A673 (cell line): ENCODE results near the gene SRPK1. TPM values are rescaled to one million over a fixed set of nuclear protein-coding genes. Genes with fewer than 3 reads are reported as not detected.

Source experiments
- BruUV-seq: library from RNA; stranded (reverse); fragments of 400-500 nt; replicated peaks from 2 replicates; lab custom pipeline; 2021; lab: Mats Ljungman, UMichigan
- CTCF ChIA-PET: fragments of 300-600 bp; sonication (Branson Sonifier 250); formaldehyde crosslinking; loops from one replicate; lab custom pipeline; 2022; ENCODE audit warnings: antibody characterized with exemption; lab: Charles Lee
- POLR2A ChIA-PET: fragments of 300-600 bp; sonication (Branson Sonifier 250); formaldehyde crosslinking; loops from one replicate; lab custom pipeline; 2022; ENCODE audit warnings: antibody characterized with exemption; ENCODE audit not compliant: low non-redundant PET; lab: Charles Lee
- DNase-seq: peaks from one replicate; pipeline ENCODE4 v3.0.0-alpha.2; 2015; ENCODE audit warnings: low spot score
- H3K27ac ChIP-seq: fragments of 200-600 bp; sonication (generic); 2 replicates; pipeline ENCODE4 v1.5.1; 2016; ENCODE audit warnings: mixed run types, low read depth, mild to moderate bottlenecking, mixed read lengths, antibody characterized with exemption, low read length; ENCODE audit not compliant: poor library complexity, severe bottlenecking
- H3K27me3 ChIP-seq: fragments of 200-600 bp; sonication (generic); replicated peaks from 2 replicates; pipeline ENCODE4 v1.6.1; 2017; ENCODE audit warnings: mixed run types, low read depth, mild to moderate bottlenecking, mixed read lengths, antibody characterized with exemption, low read length; ENCODE audit not compliant: insufficient read depth, poor library complexity
- H3K36me3 ChIP-seq: fragments of 200-600 bp; sonication (generic); 2 replicates; pipeline ENCODE4 v1.6.1; 2016; ENCODE audit warnings: mixed run types, mild to moderate bottlenecking, mixed read lengths, antibody characterized with exemption, low read length; ENCODE audit not compliant: insufficient read depth, poor library complexity, severe bottlenecking
- H3K4me1 ChIP-seq: fragments of 200-600 bp; sonication (generic); 2 replicates; pipeline ENCODE4 v1.6.1; 2017; ENCODE audit warnings: mixed run types, mild to moderate bottlenecking, mixed read lengths, antibody characterized with exemption, low read length; ENCODE audit not compliant: insufficient read depth, poor library complexity, severe bottlenecking
- H3K4me3 ChIP-seq: fragments of 200-600 bp; sonication (generic); 2 replicates; pipeline ENCODE4 v1.5.1; 2016; ENCODE audit warnings: low read depth, mixed run types, mild to moderate bottlenecking, mixed read lengths, low read length; ENCODE audit not compliant: poor library complexity, severe bottlenecking
- H3K9me3 ChIP-seq: fragments of 200-600 bp; sonication (generic); 2 replicates; pipeline ENCODE4 v1.6.1; 2016; ENCODE audit warnings: mixed run types, low read depth, mild to moderate bottlenecking, mixed read lengths, antibody characterized with exemption, low read length; ENCODE audit not compliant: poor library complexity, severe bottlenecking
- EZH2 ChIP-seq: fragments of 200-600 bp; sonication (generic); IDR thresholded peaks from 2 replicates; pipeline ENCODE4 v1.6.1; 2017; ENCODE audit warnings: borderline replicate concordance, low read depth, mild to moderate bottlenecking, mixed read lengths, antibody characterized with exemption, low read length; ENCODE audit not compliant: poor library complexity, severe bottlenecking
- intact Hi-C: fragments of 100-400 bp; cut with micrococcal nuclease; formaldehyde crosslinking; loops from one replicate; pipeline ENCODE4 v1.10.0; 2022; ENCODE audit not compliant: unreplicated experiment
- total RNA-seq: library from RNA; stranded (reverse); gene quantifications from 2 replicates; pipeline ENCODE4 v1.2.3, GENCODE V29; 2021
- TF ChIP-seq, protein P1 (sequence below): fragments of 300-800, 200-600 bp; sonication (generic); conservative IDR thresholded peaks from 2 replicates; pipeline ENCODE4 v1.5.1; 2017; ENCODE audit warnings: low read depth, mild to moderate bottlenecking, antibody characterized with exemption, low read length, moderate library complexity, mixed read lengths

Gene SRPK1
- total RNA-seq, 1 experiment from 2014 or later, result 104 TPM

DNA sequence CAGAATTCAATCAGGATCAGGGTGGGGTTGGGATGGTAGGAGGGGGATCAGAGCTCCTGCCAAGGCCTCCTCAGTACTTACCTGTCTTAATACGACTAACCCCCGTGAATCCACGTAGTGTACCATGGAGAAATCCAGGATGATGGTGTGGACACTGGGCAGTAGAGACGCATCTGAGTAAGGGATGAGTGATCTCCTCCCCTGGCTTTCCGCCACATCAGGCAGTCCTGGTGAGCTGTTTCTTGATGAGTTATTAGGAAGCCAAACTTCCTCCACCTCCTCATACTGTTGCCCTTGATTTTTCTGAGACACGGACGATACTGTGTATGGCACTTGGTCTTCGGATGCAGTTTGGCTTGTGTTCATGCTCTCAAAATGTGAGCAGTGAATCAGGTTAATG, 34.2 kb upstream of the SRPK1 start:
- H3K27me3 ChIP-seq, result peaks cover 4% of the 10 kb centered on the region
- no peak for DNase-seq
- no TSS peak for BruUV-seq
- POLR2A ChIA-PET, result no interaction called here
- H3K9me3 ChIP-seq, result no peaks in the 10 kb centered on the region
- intact Hi-C loops, result no loop called here
- H3K4me3 ChIP-seq, result no peak overlapping the region
- TF ChIP-seq EZH2, result no peak
- TF ChIP-seq, protein P1, sequence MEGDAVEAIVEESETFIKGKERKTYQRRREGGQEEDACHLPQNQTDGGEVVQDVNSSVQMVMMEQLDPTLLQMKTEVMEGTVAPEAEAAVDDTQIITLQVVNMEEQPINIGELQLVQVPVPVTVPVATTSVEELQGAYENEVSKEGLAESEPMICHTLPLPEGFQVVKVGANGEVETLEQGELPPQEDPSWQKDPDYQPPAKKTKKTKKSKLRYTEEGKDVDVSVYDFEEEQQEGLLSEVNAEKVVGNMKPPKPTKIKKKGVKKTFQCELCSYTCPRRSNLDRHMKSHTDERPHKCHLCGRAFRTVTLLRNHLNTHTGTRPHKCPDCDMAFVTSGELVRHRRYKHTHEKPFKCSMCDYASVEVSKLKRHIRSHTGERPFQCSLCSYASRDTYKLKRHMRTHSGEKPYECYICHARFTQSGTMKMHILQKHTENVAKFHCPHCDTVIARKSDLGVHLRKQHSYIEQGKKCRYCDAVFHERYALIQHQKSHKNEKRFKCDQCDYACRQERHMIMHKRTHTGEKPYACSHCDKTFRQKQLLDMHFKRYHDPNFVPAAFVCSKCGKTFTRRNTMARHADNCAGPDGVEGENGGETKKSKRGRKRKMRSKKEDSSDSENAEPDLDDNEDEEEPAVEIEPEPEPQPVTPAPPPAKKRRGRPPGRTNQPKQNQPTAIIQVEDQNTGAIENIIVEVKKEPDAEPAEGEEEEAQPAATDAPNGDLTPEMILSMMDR, result no peak
- CTCF ChIA-PET, result no interaction called here
- no peaks in the 10 kb centered on the region for H3K36me3 ChIP-seq
- H3K4me1 ChIP-seq, result no peaks in the 10 kb centered on the region
- no peak overlapping the region for H3K27ac ChIP-seq

DNA sequence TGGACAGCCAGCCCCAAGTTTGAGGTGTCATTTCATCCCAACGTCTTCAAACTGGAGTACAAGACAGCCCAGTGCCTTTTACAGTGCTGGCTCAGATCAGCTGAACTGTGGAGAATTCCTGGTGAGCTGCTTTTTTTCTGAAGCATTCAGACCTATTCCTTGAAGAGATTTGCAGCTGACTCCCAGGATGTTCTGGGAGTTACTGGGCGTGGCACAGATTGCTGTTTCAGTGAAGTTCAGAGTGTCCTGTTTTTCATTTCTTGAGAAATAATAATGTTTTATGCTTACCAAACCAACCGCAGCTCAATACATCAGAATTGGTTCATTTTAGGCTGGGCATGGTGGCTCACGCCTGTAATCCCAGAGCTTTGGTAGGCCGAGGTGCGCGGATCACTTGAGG, 33.4 kb upstream of the SRPK1 start:
- no peaks in the 10 kb centered on the region for H3K9me3 ChIP-seq
- no peak overlapping the region for H3K27ac ChIP-seq
- H3K36me3 ChIP-seq, result no peaks in the 10 kb centered on the region
- intact Hi-C loops, result no loop called here
- POLR2A ChIA-PET, result no interaction called here
- no peak for DNase-seq
- H3K4me1 ChIP-seq, result no peaks in the 10 kb centered on the region
- no TSS peak for BruUV-seq
- no peak overlapping the region for H3K4me3 ChIP-seq
- TF ChIP-seq, protein P1, result no peak
- no peak for TF ChIP-seq EZH2
- H3K27me3 ChIP-seq, result peaks cover 4% of the 10 kb centered on the region
- CTCF ChIA-PET, result no interaction called here

DNA sequence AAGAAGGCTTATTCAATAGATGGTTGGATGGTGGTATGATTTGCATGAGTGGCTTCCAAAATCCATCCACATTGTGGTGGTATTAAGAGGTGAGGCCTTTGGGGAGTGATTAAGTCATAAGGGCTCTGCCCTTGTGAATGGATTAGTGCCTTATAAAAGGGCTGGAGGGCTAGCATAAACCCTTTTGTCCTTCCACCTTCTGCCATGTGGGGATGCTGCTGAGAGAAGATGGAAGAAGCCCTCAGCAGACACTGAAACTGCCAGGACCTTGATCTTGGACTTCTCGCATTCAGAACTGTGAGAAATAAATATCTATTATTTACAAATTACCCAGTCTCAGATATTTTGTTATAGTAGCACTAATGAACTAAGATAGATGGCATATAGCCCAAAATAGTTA, 27.8 kb upstream of the SRPK1 start:
- Histone ChIP-seq H3K36me3 (no peaks in the 10 kb centered on the region), H3K9me3 (no peaks in the 10 kb centered on the region), H3K4me1 (no peaks in the 10 kb centered on the region), H3K27ac (no peak overlapping the region), H3K27me3 (no peaks in the 10 kb centered on the region), H3K4me3 (no peak overlapping the region)
- ChIA-PET CTCF (no interaction called here), POLR2A (no interaction called here)
- peak; percentile 34 for DNase-seq
- BruUV-seq, result no TSS peak
- TF ChIP-seq, protein P1, result peak; percentile 35; the same call in 1 of the 2 replicates
- no peak for TF ChIP-seq EZH2
- intact Hi-C loops, result no loop called here
